ENCODE results near the gene SLC6A19. TPM values are rescaled to one million over a fixed set of nuclear protein-coding genes. Genes with fewer than 3 reads are reported as not detected.

SLC6A19 gene
- total RNA-seq, 1 experiment from 2014 or later, result 0.04 TPM

DNA sequence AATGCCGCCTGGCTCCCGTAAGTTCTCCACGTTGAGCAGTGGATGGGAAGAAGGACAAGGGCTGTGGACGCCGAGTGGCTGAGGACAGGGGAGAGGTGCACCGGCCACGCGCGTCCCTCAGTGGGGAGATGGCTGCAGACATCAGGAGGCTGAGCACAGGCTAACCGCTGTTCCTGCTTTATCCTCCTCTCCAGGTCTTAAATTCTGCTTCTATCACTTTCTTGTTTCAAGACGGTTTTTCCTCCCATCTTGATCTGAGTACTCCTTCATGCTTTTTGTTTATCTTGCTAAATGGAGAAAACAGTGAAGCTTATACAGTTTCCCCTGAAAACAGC, 42.1 kb upstream of the SLC6A19 start (continued):
- TF ChIP-seq, protein P1, sequence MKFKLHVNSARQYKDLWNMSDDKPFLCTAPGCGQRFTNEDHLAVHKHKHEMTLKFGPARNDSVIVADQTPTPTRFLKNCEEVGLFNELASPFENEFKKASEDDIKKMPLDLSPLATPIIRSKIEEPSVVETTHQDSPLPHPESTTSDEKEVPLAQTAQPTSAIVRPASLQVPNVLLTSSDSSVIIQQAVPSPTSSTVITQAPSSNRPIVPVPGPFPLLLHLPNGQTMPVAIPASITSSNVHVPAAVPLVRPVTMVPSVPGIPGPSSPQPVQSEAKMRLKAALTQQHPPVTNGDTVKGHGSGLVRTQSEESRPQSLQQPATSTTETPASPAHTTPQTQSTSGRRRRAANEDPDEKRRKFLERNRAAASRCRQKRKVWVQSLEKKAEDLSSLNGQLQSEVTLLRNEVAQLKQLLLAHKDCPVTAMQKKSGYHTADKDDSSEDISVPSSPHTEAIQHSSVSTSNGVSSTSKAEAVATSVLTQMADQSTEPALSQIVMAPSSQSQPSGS (CRISPR knock-in tag; IDR thresholded peaks at IDR 0.05; ENCODE audit: borderline replicate concordance, low read depth), result no peak

DNA sequence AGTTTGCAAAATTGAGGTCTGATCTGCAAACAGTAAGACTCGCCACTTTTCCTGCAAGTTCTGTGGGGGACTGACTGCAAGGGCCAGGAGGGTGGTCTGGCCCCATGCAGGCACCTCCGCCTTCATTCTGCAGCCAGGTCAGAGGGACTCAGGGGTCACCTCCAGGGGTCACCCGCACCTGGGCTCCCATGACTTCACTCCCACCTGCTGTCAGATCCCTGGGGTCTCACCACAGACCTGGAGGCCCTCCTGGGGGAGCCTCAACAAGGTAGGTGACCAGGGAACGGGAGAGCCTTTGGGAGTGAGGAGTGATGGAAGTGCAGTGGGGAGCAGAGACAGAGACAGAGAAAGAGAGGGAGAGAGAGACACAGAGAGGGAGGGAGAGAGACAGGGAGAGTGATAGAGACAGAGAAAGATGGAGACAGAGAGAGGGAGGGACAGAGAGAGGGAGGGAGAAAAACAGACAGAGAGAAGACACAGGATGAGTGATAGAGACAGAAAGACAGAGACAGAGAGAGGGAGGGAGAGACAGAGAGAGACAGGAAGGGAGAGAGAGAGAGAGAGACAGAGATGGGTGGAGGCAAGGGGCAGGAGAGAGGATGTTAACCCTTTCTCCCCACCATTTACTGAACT, 41.5 kb upstream of the SLC6A19 start:
- ATAC-seq, result no peak
- peaks cover 31% of the 10 kb centered on the region for H3K27me3 Mint-ChIP-seq (ENCODE audit: low read depth)
- peaks cover 10% of the 10 kb centered on the region for H3K9me3 Mint-ChIP-seq
- ChIA-PET POLR2A (no interaction called here), CTCF (no interaction called here)
- H3K4me3 Mint-ChIP-seq, result no peak overlapping the region
- 0 out of 2 replicates have a peak, but pooled peaks cover 4% of the 10 kb centered on the region for H3K36me3 Mint-ChIP-seq
- no peak for TF ChIP-seq ZNF138 (CRISPR knock-in tag; conservative IDR thresholded peaks at IDR 0.05)
- no peak for TF ChIP-seq ZNF121 (CRISPR knock-in tag; IDR thresholded peaks at IDR 0.05)
- TF ChIP-seq, protein P2, sequence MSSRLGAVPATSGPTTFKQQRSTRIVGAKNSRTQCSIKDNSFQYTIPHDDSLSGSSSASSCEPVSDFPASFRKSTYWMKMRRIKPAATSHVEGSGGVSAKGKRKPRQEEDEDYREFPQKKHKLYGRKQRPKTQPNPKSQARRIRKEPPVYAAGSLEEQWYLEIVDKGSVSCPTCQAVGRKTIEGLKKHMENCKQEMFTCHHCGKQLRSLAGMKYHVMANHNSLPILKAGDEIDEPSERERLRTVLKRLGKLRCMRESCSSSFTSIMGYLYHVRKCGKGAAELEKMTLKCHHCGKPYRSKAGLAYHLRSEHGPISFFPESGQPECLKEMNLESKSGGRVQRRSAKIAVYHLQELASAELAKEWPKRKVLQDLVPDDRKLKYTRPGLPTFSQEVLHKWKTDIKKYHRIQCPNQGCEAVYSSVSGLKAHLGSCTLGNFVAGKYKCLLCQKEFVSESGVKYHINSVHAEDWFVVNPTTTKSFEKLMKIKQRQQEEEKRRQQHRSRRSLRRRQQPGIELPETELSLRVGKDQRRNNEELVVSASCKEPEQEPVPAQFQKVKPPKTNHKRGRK (CRISPR knock-in tag; IDR thresholded peaks at IDR 0.05; ENCODE audit: borderline replicate concordance), result no peak
- TF ChIP-seq SMAD3 (CRISPR knock-in tag; IDR thresholded peaks at IDR 0.05; ENCODE audit: borderline replicate concordance), result no peak
- TF ChIP-seq, protein P3, sequence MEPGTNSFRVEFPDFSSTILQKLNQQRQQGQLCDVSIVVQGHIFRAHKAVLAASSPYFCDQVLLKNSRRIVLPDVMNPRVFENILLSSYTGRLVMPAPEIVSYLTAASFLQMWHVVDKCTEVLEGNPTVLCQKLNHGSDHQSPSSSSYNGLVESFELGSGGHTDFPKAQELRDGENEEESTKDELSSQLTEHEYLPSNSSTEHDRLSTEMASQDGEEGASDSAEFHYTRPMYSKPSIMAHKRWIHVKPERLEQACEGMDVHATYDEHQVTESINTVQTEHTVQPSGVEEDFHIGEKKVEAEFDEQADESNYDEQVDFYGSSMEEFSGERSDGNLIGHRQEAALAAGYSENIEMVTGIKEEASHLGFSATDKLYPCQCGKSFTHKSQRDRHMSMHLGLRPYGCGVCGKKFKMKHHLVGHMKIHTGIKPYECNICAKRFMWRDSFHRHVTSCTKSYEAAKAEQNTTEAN (CRISPR knock-in tag; IDR thresholded peaks at IDR 0.05), result no peak
- TF ChIP-seq TCF7 (CRISPR knock-in tag; IDR thresholded peaks at IDR 0.05; ENCODE audit: low read depth), result no peak
- TF ChIP-seq GTF2I (CRISPR knock-in tag; conservative IDR thresholded peaks at IDR 0.05), result no peak
- TF ChIP-seq, protein P4, sequence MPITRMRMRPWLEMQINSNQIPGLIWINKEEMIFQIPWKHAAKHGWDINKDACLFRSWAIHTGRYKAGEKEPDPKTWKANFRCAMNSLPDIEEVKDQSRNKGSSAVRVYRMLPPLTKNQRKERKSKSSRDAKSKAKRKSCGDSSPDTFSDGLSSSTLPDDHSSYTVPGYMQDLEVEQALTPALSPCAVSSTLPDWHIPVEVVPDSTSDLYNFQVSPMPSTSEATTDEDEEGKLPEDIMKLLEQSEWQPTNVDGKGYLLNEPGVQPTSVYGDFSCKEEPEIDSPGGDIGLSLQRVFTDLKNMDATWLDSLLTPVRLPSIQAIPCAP (CRISPR knock-in tag; IDR thresholded peaks at IDR 0.05), result no peak
- TF ChIP-seq PRRX2 (CRISPR knock-in tag; IDR thresholded peaks at IDR 0.05), result no peak
- TF ChIP-seq ELF4 (CRISPR knock-in tag; IDR thresholded peaks at IDR 0.05; ENCODE audit: low read depth), result no peak
- TF ChIP-seq GRHL2 (CRISPR knock-in tag; IDR thresholded peaks at IDR 0.05; ENCODE audit: insufficient replicate concordance, severe bottlenecking), result no peak
- TF ChIP-seq MXD4 (CRISPR knock-in tag; IDR thresholded peaks at IDR 0.05; ENCODE audit: borderline replicate concordance), result no peak
- TF ChIP-seq, protein P5, sequence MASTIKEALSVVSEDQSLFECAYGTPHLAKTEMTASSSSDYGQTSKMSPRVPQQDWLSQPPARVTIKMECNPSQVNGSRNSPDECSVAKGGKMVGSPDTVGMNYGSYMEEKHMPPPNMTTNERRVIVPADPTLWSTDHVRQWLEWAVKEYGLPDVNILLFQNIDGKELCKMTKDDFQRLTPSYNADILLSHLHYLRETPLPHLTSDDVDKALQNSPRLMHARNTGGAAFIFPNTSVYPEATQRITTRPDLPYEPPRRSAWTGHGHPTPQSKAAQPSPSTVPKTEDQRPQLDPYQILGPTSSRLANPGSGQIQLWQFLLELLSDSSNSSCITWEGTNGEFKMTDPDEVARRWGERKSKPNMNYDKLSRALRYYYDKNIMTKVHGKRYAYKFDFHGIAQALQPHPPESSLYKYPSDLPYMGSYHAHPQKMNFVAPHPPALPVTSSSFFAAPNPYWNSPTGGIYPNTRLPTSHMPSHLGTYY (CRISPR knock-in tag; IDR thresholded peaks at IDR 0.05), result no peak
- TF ChIP-seq, protein P6, sequence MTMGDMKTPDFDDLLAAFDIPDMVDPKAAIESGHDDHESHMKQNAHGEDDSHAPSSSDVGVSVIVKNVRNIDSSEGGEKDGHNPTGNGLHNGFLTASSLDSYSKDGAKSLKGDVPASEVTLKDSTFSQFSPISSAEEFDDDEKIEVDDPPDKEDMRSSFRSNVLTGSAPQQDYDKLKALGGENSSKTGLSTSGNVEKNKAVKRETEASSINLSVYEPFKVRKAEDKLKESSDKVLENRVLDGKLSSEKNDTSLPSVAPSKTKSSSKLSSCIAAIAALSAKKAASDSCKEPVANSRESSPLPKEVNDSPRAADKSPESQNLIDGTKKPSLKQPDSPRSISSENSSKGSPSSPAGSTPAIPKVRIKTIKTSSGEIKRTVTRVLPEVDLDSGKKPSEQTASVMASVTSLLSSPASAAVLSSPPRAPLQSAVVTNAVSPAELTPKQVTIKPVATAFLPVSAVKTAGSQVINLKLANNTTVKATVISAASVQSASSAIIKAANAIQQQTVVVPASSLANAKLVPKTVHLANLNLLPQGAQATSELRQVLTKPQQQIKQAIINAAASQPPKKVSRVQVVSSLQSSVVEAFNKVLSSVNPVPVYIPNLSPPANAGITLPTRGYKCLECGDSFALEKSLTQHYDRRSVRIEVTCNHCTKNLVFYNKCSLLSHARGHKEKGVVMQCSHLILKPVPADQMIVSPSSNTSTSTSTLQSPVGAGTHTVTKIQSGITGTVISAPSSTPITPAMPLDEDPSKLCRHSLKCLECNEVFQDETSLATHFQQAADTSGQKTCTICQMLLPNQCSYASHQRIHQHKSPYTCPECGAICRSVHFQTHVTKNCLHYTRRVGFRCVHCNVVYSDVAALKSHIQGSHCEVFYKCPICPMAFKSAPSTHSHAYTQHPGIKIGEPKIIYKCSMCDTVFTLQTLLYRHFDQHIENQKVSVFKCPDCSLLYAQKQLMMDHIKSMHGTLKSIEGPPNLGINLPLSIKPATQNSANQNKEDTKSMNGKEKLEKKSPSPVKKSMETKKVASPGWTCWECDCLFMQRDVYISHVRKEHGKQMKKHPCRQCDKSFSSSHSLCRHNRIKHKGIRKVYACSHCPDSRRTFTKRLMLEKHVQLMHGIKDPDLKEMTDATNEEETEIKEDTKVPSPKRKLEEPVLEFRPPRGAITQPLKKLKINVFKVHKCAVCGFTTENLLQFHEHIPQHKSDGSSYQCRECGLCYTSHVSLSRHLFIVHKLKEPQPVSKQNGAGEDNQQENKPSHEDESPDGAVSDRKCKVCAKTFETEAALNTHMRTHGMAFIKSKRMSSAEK (CRISPR knock-in tag; IDR thresholded peaks at IDR 0.05; ENCODE audit: borderline replicate concordance), result no peak
- DNase-seq (ENCODE audit: low spot score), result no peak
- no peak overlapping the region for H3K27ac Mint-ChIP-seq
- H3K4me1 Mint-ChIP-seq, result no peaks in the 10 kb centered on the region
